Gastrocnemius medialis (tissue), 4 donors: ENCODE measurements around the gene MEGF8. TPM values are rescaled to one million over a fixed set of nuclear protein-coding genes. Genes with fewer than 3 reads are reported as not detected.
A peak's percentile ranks its signal among the peaks of the same experiment; 100 is the strongest.

Experiments used
- ATAC-seq, 2 donors: fragments of 150-250 bp; one replicate each; pipeline ENCODE4 v1.9.1; 2016
- DNase-seq, 2 donors: peaks; one replicate each; pipeline ENCODE4 v3.0.0-alpha.2; 2019
- H3K27ac ChIP-seq, 4 donors: fragments of 200-600 bp; sonication (generic); 1 replicate in 1 of 4; 2 replicates in 3 of 4; pipeline ENCODE4 v1.5.1; 2016 to 2018; ENCODE audit warnings: mild to moderate bottlenecking in 2 of 4, moderate library complexity in 1 of 4
- H3K27me3 ChIP-seq, 3 donors: fragments of 200-600 bp; sonication (generic) in 2 of 3; 1 replicate in 1 of 3; 2 replicates in 2 of 3; pipeline versions ENCODE4 v1.5.1 to v1.6.0; 2016 to 2019; ENCODE audit warnings: mild to moderate bottlenecking in 1 of 3, moderate library complexity in 1 of 3
- H3K36me3 ChIP-seq, 2 donors: fragments of 200-600 bp; sonication (generic) in 1 of 2; one replicate each; pipeline ENCODE4 v1.5.1; 2017 to 2018
- H3K4me1 ChIP-seq, 2 donors: fragments of 200-600 bp; sonication (generic) in 1 of 2; one replicate each; pipeline ENCODE4 v1.5.1; 2016 to 2017; ENCODE audit warnings: mild to moderate bottlenecking in 2 of 2
- H3K4me3 ChIP-seq, 4 donors: fragments of 200-600 bp; sonication (generic) in 3 of 4; 1 replicate in 1 of 4; 2 replicates in 3 of 4; pipeline ENCODE4 v1.5.1; 2016 to 2019; ENCODE audit warnings: mild to moderate bottlenecking in 2 of 4
- H3K9me3 ChIP-seq, 3 donors: fragments of 200-600 bp; sonication (generic) in 2 of 3; 1 replicate in 1 of 3; 2 replicates in 2 of 3; pipeline ENCODE4 v1.5.1; 2016 to 2019
- POLR2A ChIP-seq, 2 donors: fragments of 450-650 bp; IDR thresholded peaks; one replicate each; pipeline ENCODE4 v1.6.1; 2017; ENCODE audit warnings: antibody characterized with exemption in 2 of 2, mild to moderate bottlenecking in 2 of 2, moderate library complexity in 2 of 2
- in situ Hi-C, 4 donors: fragments of 200-750 bp; cut with MboI; loops; one replicate each; pipeline versions ENCODE4 v1.15.0 to v1.8.0; 2017; ENCODE audit warnings: low sequenced_read_pairs in 4 of 4
- intact Hi-C: fragments of 100-400 bp; cut with DNase I; formaldehyde crosslinking; loops from one replicate; pipeline ENCODE4 v1.15.1; 2023; ENCODE audit warnings: low total_unique reads
- total RNA-seq, 4 donors: library from RNA; depleted of rRNA; stranded (reverse); fragments of >200 nt; gene quantifications; one replicate each; pipeline versions ENCODE4 v1.1.0 to v1.2.3, GENCODE V29; 2016
- TF ChIP-seq, protein P1 (sequence below), 5 experiments: fragments of 450-650 bp in 3 of 5; fragments of 200-600 bp in 2 of 5; sonication (generic) in 2 of 5; IDR thresholded peaks in 4 of 5; conservative IDR thresholded peaks in 1 of 5; 1 replicate in 4 of 5; 2 replicates in 1 of 5; pipeline ENCODE4 v1.5.1; 2016 to 2019; ENCODE audit warnings: antibody characterized with exemption in 5 of 5, mild to moderate bottlenecking in 3 of 5, moderate library complexity in 3 of 5

MEGF8 gene
- total RNA-seq, 4 donors from 2014 or later: 7.3 to 12.3 (median 10.3) TPM

GRCh38 chr19:42323852-42324654 lies 1.4 kb upstream of the MEGF8 start:
- Histone ChIP-seq H3K4me1 (peaks cover 26 to 32% of the 10 kb centered on the region in 2 donors), H3K4me3 (peak overlapping the region; percentile 38 to 96 (median 64)), H3K36me3 (no peaks in the 10 kb centered on the region), H3K27me3 (peaks cover 14 to 20% (median 18%) of the 10 kb centered on the region in 3 donors), H3K27ac (no peak overlapping the region), H3K9me3 (no peaks in the 10 kb centered on the region)
- DNase-seq (no peak), ATAC-seq (no peak)
- intact Hi-C loops: loop anchor here (2.0 to 10.0 kb wide), 2 partner anchors 71 to 459 kb away; partner anchors contain the start of gene RPS19
- TF ChIP-seq, protein P1, sequence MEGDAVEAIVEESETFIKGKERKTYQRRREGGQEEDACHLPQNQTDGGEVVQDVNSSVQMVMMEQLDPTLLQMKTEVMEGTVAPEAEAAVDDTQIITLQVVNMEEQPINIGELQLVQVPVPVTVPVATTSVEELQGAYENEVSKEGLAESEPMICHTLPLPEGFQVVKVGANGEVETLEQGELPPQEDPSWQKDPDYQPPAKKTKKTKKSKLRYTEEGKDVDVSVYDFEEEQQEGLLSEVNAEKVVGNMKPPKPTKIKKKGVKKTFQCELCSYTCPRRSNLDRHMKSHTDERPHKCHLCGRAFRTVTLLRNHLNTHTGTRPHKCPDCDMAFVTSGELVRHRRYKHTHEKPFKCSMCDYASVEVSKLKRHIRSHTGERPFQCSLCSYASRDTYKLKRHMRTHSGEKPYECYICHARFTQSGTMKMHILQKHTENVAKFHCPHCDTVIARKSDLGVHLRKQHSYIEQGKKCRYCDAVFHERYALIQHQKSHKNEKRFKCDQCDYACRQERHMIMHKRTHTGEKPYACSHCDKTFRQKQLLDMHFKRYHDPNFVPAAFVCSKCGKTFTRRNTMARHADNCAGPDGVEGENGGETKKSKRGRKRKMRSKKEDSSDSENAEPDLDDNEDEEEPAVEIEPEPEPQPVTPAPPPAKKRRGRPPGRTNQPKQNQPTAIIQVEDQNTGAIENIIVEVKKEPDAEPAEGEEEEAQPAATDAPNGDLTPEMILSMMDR (IDR thresholded peaks at IDR 0.05 in 4 of 5, conservative IDR thresholded peaks at IDR 0.05 in 1 of 5): no peak
- no peak for TF ChIP-seq POLR2A (IDR thresholded peaks at IDR 0.05)
- in situ Hi-C loops: loop anchor here in 1 of 4 donors (10.0 to 25.0 kb wide), 2 partner anchors 79 to 187 kb away; partner anchors contain the start of genes GSK3A and POU2F2

- peaks cover 26 to 32% of the 10 kb centered on the region in 2 donors for H3K4me1 ChIP-seq
- DNase-seq: no peak
- H3K27ac ChIP-seq: peak overlapping the region in 1 of 4 donors; percentile 82
- in situ Hi-C loops: loop anchor here in 2 of 4 donors (10.0 to 25.0 kb wide), 3 partner anchors 80 to 212 kb away; partner anchors contain the start of genes GSK3A (in 1 of the 2) and POU2F2 (in 1 of the 2)
- peak overlapping the region; percentile 38 to 96 (median 64) for H3K4me3 ChIP-seq
- TF ChIP-seq, protein P1 (IDR thresholded peaks at IDR 0.05 in 4 of 5, conservative IDR thresholded peaks at IDR 0.05 in 1 of 5): peak in 1 of 5 experiments; percentile 78
- no peak for TF ChIP-seq POLR2A (IDR thresholded peaks at IDR 0.05)
- intact Hi-C loops: loop anchor here (1.0 to 10.0 kb wide), 7 partner anchors 40 to 460 kb away; partner anchors contain the start of genes POU2F2 and RPS19
- no peaks in the 10 kb centered on the region for H3K36me3 ChIP-seq
- H3K9me3 ChIP-seq: no peaks in the 10 kb centered on the region
- H3K27me3 ChIP-seq: peaks cover 14 to 20% (median 18%) of the 10 kb centered on the region in 3 donors
- no peak for ATAC-seq
Measured at GRCh38 chr19:42324655-42325307, 654 bp upstream of the MEGF8 start.

DNA sequence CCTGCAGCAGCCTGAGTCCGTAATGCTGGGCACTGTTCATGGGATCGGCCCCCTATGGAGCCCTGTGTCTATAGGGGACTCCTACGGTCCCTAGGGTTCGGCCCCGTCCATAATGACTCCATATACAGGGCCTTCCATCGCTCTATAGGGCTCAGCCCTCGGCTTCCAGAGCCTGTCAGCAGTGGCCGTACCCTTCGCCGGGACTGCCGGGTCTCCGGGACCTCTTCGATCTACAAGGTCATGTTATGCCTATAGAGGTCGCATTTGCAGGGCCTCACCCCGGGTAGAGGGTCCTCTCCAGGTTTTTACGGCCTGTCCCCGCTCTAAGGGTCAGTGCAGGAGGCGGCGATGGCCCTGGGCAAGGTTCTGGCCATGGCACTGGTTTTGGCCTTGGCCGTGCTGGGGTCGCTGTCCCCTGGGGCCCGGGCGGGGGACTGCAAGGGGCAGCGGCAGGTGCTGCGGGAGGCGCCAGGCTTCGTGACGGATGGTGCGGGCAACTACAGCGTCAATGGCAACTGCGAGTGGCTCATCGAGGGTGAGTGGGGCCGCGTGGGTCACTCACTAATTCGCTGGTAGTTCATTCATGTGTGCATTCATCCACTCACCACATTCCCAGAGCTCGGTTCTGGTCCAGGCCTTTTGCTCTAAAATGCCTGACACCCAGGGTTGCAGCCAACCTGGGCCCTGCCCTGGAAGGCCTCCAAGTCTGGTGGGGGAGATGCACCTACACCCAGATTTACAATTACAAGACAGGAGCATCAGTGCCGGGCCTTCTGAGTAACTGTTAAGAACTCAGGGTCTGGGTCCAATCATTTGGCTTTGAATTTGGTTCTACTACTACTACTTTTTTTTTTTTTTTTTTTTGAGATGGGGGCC lies 699 bp downstream of the MEGF8 start:
- in situ Hi-C loops: loop anchor here in 2 of 4 donors (10.0 to 25.0 kb wide), 2 partner anchors 81 to 214 kb away; partner anchors contain the start of gene GSK3A (in 1 of the 2)
- DNase-seq: no peak
- Histone ChIP-seq H3K27me3 (peaks cover 14 to 20% (median 18%) of the 10 kb centered on the region in 3 donors), H3K4me1 (peaks cover 26 to 32% of the 10 kb centered on the region in 2 donors), H3K4me3 (peak overlapping the region; percentile 64 to 96 (median 80)), H3K27ac (peak overlapping the region; percentile 64 to 89 (median 84)), H3K9me3 (no peaks in the 10 kb centered on the region), H3K36me3 (no peaks in the 10 kb centered on the region)
- intact Hi-C loops: loop anchor here (1.0 to 10.0 kb wide), 7 partner anchors 42 to 461 kb away; partner anchors contain the start of genes POU2F2 and RPS19
- ATAC-seq: peak; percentile 34 to 37
- TF ChIP-seq, protein P1 (IDR thresholded peaks at IDR 0.05 in 4 of 5, conservative IDR thresholded peaks at IDR 0.05 in 1 of 5): no peak
- no peak for TF ChIP-seq POLR2A (IDR thresholded peaks at IDR 0.05)

GRCh38 chr19:42326969-42327368 lies 1.5 kb downstream of the MEGF8 start:
- intact Hi-C loops: loop anchor here (5.0 to 10.0 kb wide), 3 partner anchors 70 to 462 kb away; partner anchors contain the start of genes POU2F2 and RPS19

More at GRCh38 chr19:42326969-42327368, 1.5 kb downstream of the MEGF8 start:
- ATAC-seq (no peak), DNase-seq (no peak)
- Histone ChIP-seq H3K4me3 (peak overlapping the region in 2 of 4 donors; percentile 82 to 96), H3K36me3 (no peaks in the 10 kb centered on the region), H3K9me3 (no peaks in the 10 kb centered on the region), H3K4me1 (peaks cover 30 to 33% of the 10 kb centered on the region in 2 donors), H3K27me3 (peaks cover 14 to 20% (median 17%) of the 10 kb centered on the region in 3 donors), H3K27ac (no peak overlapping the region)
- in situ Hi-C loops: loop anchor here in 2 of 4 donors (10.0 to 25.0 kb wide), 2 partner anchors 82 to 215 kb away; partner anchors contain the start of gene GSK3A (in 1 of the 2)
- TF ChIP-seq POLR2A (IDR thresholded peaks at IDR 0.05): no peak
